Measurements from ENCODE around the gene CNPY1.

The CNPY1 gene

GRCh38 chr7:155585951-155586350 lies 39.6 kb upstream of the CNPY1 start:
- Histone ChIP-seq H2AFZ (ENCODE audit: low read length) (no peak overlapping the region), H3K9ac (ENCODE audit: low read length) (no peak overlapping the region), H3K9me3 (ENCODE audit: low read length) (no peaks in the 10 kb centered on the region), H3K27me3 (ENCODE audit: insufficient read depth, low read length) (peaks cover 11% of the 10 kb centered on the region; the same call in 1 of the 2 replicates), H3K4me2 (ENCODE audit: low read length) (no peak overlapping the region), H3F3A (ENCODE audit: insufficient read depth, low read length) (no peaks in the 10 kb centered on the region), H3K36me3 (ENCODE audit: insufficient read depth, low read length) (no peaks in the 10 kb centered on the region), H3K4me1 (ENCODE audit: insufficient read depth, low read length, severe bottlenecking) (peaks cover 10% of the 10 kb centered on the region), H3K4me3 (ENCODE audit: low read depth, low read length, poor library complexity, severe bottlenecking) (no peak overlapping the region), H3K27ac (ENCODE audit: low read depth, low read length, poor library complexity, severe bottlenecking) (no peak overlapping the region), H3K9me2 (ENCODE audit: low read depth, low read length) (no peaks in the 10 kb centered on the region), H4K20me1 (ENCODE audit: insufficient read depth, low read length) (no peaks in the 10 kb centered on the region), H3K79me2 (ENCODE audit: insufficient read depth, low read length) (no peaks in the 10 kb centered on the region)
- TF ChIP-seq EZH2 (IDR thresholded peaks at IDR 0.05; ENCODE audit: borderline replicate concordance, low read length), result no peak

- Histone ChIP-seq H3K36me3 (ENCODE audit: insufficient read depth, low read length) (no peaks in the 10 kb centered on the region), H3K27ac (ENCODE audit: low read depth, low read length, poor library complexity, severe bottlenecking) (no peak overlapping the region), H3K4me2 (ENCODE audit: low read length) (no peak overlapping the region), H3K27me3 (ENCODE audit: insufficient read depth, low read length) (peaks cover 11% of the 10 kb centered on the region; the same call in 1 of the 2 replicates), H3K9me3 (ENCODE audit: low read length) (no peaks in the 10 kb centered on the region), H3K9ac (ENCODE audit: low read length) (no peak overlapping the region), H2AFZ (ENCODE audit: low read length) (no peak overlapping the region), H4K20me1 (ENCODE audit: insufficient read depth, low read length) (no peaks in the 10 kb centered on the region), H3K4me3 (ENCODE audit: low read depth, low read length, poor library complexity, severe bottlenecking) (no peak overlapping the region), H3K4me1 (ENCODE audit: insufficient read depth, low read length, severe bottlenecking) (peaks cover 6% of the 10 kb centered on the region), H3F3A (ENCODE audit: insufficient read depth, low read length) (no peaks in the 10 kb centered on the region), H3K79me2 (ENCODE audit: insufficient read depth, low read length) (no peaks in the 10 kb centered on the region), H3K9me2 (ENCODE audit: low read depth, low read length) (no peaks in the 10 kb centered on the region)
- no peak for TF ChIP-seq EZH2 (IDR thresholded peaks at IDR 0.05; ENCODE audit: borderline replicate concordance, low read length)
- TF ChIP-seq CTCF (IDR thresholded peaks at IDR 0.05; ENCODE audit: low read length), result peak; percentile 15; the same call in 1 of the 2 replicates
Measured at GRCh38 chr7:155585532-155585895, 39.2 kb upstream of the CNPY1 start.

GRCh38 chr7:155584763-155585531 lies 38.6 kb upstream of the CNPY1 start:
- H3K36me3 ChIP-seq (ENCODE audit: insufficient read depth, low read length), result no peaks in the 10 kb centered on the region
- H3K4me2 ChIP-seq (ENCODE audit: low read length), result no peak overlapping the region
- H3K27me3 ChIP-seq (ENCODE audit: insufficient read depth, low read length), result peaks cover 11% of the 10 kb centered on the region; the same call in 1 of the 2 replicates
- no peak for TF ChIP-seq EZH2 (IDR thresholded peaks at IDR 0.05; ENCODE audit: borderline replicate concordance, low read length)
- no peak for TF ChIP-seq CTCF (IDR thresholded peaks at IDR 0.05; ENCODE audit: low read length)
- no peak overlapping the region for H3K4me3 ChIP-seq (ENCODE audit: low read depth, low read length, poor library complexity, severe bottlenecking)
- no peaks in the 10 kb centered on the region for H3K9me3 ChIP-seq (ENCODE audit: low read length)
- H4K20me1 ChIP-seq (ENCODE audit: insufficient read depth, low read length), result no peaks in the 10 kb centered on the region
- no peak overlapping the region for H2AFZ ChIP-seq (ENCODE audit: low read length)
- no peaks in the 10 kb centered on the region for H3K9me2 ChIP-seq (ENCODE audit: low read depth, low read length)
- H3K79me2 ChIP-seq (ENCODE audit: insufficient read depth, low read length), result no peaks in the 10 kb centered on the region
- H3K27ac ChIP-seq (ENCODE audit: low read depth, low read length, poor library complexity, severe bottlenecking), result no peak overlapping the region
- no peak overlapping the region for H3K9ac ChIP-seq (ENCODE audit: low read length)
- peaks cover under 1% of the 10 kb centered on the region for H3K4me1 ChIP-seq (ENCODE audit: insufficient read depth, low read length, severe bottlenecking)
- no peaks in the 10 kb centered on the region for H3F3A ChIP-seq (ENCODE audit: insufficient read depth, low read length)

- Histone ChIP-seq H4K20me1 (ENCODE audit: insufficient read depth, low read length) (no peaks in the 10 kb centered on the region), H3K27ac (ENCODE audit: low read depth, low read length, poor library complexity, severe bottlenecking) (no peak overlapping the region), H3K9me3 (ENCODE audit: low read length) (no peaks in the 10 kb centered on the region), H3K9me2 (ENCODE audit: low read depth, low read length) (no peaks in the 10 kb centered on the region), H3F3A (ENCODE audit: insufficient read depth, low read length) (no peaks in the 10 kb centered on the region), H3K36me3 (ENCODE audit: insufficient read depth, low read length) (no peaks in the 10 kb centered on the region), H3K4me1 (ENCODE audit: insufficient read depth, low read length, severe bottlenecking) (no peaks in the 10 kb centered on the region), H3K4me3 (ENCODE audit: low read depth, low read length, poor library complexity, severe bottlenecking) (no peak overlapping the region), H3K27me3 (ENCODE audit: insufficient read depth, low read length) (peaks cover 11% of the 10 kb centered on the region; the same call in 1 of the 2 replicates), H2AFZ (ENCODE audit: low read length) (no peak overlapping the region), H3K79me2 (ENCODE audit: insufficient read depth, low read length) (no peaks in the 10 kb centered on the region), H3K9ac (ENCODE audit: low read length) (no peak overlapping the region), H3K4me2 (ENCODE audit: low read length) (no peak overlapping the region)
- no peak for TF ChIP-seq CTCF (IDR thresholded peaks at IDR 0.05; ENCODE audit: low read length)
- no peak for TF ChIP-seq EZH2 (IDR thresholded peaks at IDR 0.05; ENCODE audit: borderline replicate concordance, low read length)
Measured at GRCh38 chr7:155584261-155584660, 37.9 kb upstream of the CNPY1 start.

Measured in OCI-LY1 (cell line).